ENCODE measurements around the gene RNF5.

The RNF5 gene

DNA sequence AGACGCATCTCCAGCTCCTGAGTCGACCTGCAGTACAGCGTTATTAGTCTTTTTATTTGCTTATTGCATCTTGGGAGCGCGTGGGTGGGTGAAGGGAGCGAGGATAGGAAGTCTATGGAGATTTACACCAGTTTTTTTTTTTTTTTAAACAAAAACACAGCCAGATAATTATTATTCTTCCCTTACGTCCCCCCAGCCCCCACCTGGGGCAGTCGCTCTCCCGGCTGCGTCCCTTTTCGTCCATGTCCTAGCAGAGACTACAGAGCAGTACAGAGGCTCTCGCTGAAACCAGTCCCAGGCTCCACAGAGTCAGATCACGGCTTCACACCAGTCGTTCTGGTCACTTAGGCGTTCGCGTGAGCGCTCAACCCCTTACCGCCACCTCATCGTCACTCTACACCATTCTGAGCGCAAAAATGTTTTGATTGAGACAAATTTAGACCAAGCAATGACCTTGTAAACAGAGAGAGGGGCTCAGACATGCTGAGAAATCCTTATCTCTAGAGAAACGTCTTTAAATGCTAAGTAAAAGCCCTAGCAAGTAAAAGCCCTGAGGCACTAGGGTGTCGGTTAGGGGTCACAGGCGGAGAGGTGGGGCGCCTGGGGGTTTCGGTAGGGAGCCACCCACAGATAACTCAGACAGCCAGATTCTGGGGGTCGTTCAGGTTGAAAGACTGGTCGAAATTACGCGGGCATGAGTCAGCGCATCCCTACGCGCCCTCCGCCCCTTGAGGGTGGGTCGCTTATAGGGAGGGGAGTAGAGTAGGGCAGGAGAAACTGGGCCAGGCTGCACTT, 25.2 kb upstream of the RNF5 start:
- DNase-seq, result no peak

DNA sequence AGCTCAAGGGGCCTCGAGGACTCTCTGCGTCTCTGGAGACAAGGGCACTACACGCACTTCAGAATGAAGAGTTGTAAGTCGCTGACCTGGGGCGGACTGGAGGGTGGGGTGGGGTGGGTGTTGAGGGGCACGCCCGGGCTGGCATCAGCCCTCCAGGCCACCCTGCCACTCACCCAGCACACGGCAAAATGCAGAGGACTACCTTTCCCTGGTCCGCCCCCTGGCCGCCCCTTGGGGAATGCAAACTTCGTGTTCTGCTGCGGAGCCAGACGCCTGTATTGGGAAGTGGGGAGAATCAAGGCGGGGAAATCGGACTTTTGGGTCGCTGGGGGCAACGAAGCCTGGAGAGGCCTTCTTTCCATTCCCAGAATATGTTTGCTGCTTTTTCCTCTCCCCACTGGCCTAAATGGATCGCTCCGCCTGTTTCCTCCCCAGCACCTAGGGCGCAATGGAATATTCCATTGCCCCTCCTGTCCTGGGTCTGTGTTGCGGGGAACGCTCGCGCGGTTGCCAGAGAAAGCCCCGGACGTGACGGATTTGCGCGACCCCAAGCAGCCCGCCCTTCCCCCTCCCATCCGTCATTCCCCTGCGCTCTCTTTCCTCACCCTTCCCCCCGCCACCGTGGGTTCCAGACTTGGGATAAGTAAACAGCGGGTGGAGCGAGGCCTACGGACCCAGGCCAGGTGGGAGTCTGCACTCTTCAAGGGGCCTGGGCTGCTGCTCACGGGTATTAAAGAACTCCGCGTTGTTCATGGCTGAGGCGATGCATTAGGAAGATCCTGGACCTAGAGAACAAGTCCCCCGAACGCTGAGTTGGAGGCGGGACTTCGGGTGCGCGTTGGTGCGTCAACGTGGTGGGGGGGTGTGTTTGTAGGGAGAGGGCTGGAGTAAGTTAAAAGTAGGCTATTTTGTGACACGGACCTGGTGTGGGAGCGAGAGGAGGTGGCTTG, 24.4 kb upstream of the RNF5 start, which contains the start of gene PPT2:
Gene PPT2 (plus strand): TSS at position 578 of the 950 bp plus-strand sequence. CDS start 454 bp downstream, outside the sequence.
- peak; percentile 67 for DNase-seq

DNA sequence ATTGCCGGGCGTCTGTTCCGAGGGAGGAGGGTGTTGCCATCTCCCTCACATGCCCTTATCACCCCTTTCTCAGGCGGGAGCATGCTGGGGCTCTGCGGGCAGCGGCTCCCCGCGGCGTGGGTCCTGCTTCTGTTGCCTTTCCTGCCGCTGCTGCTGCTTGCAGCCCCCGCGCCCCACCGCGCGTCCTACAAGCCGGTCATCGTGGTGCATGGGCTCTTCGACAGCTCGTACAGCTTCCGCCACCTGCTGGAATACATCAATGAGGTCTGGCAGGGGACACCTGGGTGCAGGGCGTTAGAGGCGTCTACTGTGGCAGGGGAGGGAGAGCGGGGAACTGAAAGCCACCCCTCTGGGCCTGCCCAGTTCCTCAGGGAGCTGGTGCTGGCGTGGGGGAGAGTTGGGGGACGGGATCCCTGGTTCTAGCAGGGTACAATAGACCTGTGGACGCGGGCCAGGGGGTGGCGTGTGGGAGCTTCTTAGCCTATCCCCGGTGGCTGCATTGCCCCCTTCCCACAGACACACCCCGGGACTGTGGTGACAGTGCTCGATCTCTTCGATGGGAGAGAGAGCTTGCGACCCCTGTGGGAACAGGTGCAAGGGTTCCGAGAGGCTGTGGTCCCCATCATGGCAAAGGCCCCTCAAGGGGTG, 23.6 kb upstream of the RNF5 start:
- DNase-seq, result peak; percentile 66

DNA sequence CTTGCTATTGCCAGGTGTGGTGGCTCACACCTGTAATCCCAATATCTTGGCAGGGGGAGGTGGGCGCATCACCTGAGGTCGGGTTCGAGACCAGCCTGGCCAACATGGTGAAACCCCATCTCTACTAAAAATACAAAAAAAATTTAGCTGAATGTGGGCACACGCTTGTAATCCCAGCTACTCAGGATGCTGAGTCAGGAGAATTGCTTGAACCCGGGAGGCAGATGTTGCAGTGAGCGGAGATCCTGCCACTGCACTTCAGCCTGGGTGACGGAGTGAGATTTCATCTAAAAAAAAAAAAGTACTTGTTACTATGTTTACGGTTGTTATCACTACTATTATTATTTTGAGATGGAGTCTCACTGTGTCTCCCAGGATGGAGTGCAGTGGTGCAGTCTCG, 21.3 kb upstream of the RNF5 start:
- DNase-seq, result no peak

DNA sequence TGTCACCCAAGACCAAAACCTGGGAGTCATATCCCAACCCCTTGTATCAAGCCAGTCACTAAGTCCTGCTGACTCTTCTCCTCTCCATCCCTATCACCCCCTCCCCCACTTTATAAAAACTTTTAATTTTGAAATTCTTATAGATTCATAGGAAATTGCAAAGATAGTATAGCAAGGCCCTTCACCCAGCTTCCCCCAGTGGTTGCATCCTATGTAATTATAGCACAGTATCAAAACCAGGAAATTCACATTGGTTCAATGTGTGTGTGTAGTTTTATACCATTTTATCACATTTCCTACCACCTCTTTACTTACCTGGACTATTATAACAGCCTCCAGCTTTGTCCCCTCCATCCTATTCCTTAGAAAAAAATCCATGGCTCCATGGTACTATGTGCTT, 20.2 kb upstream of the RNF5 start:
- no peak for DNase-seq

DNA sequence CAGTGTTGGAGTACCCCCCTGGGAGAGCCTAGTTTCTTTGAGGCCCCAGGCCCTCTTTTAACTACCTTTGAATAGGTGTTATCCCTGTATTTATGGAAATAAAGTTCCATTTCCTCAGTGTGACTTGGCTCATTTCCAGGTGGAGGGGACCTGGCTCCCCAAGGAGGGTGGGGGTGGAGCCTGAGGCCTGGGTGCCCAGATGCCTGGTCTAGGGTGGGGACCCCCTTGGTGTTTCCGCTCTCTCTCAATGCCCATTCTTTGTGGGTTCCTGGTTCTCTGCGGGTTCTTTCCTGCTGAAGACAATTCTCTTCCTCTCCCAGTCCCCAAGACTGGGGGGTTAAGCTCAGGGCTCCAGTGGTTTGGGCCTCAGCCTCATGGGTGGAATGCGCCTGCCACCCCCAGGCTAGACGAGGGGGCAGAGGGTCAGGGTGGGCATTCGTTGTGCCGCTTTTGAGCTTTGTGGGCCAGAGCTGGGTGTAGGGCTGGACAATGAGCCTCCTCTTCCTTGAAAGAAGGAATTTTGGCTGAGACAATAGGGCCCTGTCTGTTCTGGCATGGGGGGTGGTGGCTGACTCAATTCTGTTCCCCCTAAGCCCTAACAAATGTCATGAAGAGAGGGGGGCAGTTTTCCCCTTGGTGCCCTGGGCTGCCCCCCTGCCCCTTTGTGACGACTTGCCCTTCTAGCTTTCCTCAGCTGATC, 14.5 kb upstream of the RNF5 start:
- DNase-seq, result no peak

DNA sequence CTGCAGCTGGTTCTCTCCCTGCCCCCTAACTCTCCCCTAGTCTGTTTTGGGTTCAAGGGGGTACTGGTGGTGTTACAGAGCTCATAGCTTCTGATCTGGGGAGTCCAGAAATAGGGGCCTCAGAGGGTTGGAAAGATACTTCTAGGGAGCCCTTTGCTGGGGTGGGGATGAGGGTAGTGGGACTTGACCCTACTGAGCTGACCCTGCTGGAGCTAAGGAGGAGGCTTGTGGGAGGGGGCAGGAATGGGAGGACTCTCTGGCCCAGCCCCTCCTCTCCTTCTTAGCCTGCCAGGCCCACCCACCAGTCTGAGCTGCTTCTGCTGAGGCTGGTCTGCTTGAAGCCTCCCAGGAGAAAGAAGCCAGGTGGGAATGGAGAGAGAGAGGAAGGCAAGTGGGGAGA, 13.9 kb upstream of the RNF5 start, which contains the start of gene EGFL8:
Gene EGFL8 (plus strand): TSS at position 301 of the 400 bp plus-strand sequence. CDS start 1,571 bp downstream, outside the sequence.
- DNase-seq, result no peak

DNA sequence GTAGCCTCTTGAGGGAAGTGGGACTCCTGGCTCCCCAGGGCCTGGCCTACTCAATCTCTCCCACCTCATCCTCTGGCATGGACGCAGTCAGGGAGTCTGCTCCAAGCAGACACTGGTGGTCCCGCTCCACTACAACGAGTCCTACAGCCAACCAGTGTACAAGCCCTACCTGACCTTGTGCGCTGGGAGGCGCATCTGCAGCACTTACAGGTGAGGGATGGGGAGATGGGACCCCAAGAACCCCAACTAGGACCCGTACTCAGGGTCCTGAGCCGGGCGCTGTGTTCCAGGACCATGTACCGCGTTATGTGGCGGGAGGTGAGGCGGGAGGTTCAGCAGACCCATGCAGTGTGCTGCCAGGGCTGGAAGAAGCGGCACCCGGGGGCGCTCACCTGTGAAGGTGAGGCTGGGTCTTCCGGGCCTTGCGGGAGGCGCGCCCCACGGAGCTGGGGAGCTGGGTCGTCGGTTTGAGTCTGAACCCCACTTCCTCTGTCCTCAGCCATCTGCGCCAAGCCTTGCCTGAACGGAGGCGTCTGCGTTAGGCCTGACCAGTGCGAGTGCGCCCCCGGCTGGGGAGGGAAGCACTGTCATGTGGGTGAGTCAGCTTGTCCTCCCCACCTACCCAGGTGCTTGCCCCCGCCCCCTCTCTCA, 11.7 kb upstream of the RNF5 start:
- DNase-seq, result no peak

DNA sequence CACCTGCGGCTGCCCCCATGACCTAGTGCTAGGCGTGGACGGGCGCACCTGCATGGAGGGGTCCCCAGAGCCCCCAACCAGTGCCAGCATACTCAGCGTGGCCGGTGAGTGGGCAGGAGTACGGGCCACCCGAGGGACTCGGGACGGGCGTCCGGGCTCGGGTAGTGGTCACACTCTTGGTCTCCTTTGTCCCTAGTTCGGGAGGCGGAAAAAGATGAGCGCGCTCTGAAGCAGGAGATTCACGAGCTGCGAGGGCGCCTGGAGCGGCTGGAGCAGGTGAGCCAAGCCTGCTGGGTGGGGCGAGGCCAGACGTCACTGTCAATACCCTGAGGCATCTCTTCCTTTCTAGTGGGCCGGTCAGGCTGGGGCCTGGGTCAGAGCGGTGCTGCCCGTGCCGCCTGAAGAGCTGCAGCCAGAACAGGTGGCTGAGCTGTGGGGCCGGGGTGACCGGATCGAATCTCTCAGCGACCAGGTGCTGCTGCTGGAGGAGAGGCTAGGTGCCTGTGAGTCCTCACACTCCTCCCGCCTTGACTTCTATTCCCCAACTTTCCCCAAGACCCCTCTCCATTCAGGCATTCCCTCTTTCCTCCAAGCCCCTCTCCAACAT, 10.9 kb upstream of the RNF5 start:
- no peak for DNase-seq

DNA sequence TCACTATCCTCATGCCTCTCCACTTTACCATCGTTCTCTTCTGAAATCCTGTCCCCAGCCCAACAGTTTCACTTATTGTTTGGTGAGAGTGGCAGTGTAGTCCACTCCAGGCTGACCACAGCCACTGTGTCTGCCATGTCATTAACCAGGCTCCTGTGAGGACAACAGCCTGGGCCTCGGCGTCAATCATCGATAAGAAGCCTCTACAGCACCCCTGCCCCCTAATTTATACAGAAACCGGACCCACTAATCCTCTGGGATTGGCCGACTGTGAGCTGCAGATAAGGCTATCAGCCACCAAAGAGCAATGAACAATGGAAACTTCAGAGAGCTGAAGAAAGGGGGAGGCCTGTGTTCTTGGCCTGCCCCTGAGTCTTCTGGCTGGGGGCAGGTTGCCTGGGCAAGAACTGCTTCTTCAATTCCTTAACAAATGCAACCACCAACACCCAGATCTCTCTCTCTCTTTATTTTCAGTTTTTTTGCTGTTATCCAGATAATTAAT, 10.4 kb upstream of the RNF5 start:
- DNase-seq, result no peak

DNA sequence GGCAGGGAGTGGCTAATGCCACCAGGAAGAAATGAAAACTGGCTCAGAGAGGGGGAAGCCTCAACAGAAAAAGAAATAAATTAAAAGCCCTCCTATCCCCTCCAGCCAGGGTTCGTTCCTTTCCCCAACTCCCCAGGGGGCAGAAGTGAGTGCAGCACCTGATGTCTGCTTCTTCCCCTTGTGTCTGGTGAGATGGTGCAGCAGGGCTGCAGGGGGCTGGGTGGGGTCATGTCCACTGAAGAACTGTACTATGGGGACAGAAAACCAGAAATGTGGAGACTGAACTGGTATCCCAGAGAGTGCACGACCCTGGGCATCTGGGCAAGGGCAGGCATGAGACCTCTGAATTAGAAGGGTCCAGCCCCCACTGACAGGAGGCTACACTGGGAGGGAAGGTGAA, 9.9 kb upstream of the RNF5 start:
- no peak for DNase-seq

DNA sequence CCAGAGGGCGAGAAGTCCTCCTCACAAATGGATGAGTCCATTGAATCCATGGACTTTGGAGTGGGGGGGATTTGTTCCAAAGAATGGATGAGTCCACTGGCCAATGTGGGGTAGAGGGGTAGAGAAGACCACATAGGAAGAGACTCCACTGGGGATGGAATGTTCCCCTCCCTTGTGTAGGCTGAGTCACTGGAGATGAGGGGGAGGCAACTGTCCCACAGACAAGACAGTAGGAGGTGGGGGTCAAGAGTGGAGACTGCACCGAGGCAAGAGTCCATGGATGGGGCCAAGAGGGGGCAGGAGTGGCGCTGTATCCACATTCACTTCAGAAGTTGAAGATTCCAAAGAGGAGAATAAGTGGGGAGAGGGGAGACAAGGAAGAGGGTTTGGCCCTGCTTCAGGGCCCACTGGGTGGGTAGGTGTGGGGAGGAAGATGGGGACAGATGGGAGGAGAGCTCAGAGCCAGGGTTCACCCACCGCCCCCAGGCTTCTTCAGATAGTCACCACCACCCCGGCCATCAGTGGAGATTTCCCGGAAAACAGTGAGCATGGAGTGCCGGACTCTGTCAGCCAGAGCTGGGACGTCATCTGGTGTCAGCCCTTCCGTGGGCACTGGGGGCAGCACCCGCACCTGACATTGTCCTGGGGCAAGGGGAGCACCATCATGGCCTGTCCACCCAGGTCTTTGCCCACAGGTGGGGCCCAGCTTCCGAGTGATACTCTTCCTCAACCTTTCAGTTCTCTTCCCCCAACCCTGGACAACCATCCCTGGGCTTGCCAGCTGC, 9.2 kb upstream of the RNF5 start:
- DNase-seq, result no peak

DNA sequence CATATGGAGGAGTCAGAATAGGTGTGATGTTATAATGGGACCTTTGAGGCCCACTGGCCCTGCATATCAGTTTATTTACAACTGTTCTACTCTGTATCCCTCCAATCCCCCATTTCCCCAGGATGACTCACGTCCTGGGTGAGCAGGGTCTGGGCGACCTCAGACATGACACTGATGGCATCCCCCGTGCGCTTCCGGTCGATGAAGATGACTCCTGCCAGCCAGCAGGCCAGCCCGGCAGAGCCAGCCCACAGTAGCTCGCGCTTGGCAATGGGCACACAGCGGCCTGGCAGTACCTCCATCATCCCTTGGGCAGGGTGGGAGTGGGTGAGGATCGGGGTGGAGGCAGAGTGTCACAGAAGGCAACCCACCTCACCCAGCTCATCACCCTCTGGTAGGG, 7.9 kb upstream of the RNF5 start:
- no peak for DNase-seq

DNA sequence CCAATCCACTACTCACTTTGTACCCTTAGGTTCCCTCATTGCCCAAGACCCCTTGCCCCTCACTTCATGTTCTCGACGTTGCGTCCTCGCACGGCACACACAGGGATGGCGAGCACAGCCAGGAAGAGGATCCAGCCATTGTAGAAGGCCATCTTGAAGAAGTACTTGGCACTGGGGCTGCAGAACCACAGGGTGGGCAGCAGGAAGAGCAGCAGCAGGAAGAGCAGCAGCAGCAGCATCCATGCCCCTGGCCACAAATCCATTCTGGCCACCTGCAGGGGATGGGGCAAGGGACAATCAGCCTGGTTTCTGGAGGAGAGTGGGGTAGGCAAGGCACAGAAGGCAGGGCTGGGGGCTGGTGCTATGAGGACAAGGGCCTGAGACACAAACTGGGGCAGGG, 7.0 kb upstream of the RNF5 start:
- DNase-seq, result no peak

DNA sequence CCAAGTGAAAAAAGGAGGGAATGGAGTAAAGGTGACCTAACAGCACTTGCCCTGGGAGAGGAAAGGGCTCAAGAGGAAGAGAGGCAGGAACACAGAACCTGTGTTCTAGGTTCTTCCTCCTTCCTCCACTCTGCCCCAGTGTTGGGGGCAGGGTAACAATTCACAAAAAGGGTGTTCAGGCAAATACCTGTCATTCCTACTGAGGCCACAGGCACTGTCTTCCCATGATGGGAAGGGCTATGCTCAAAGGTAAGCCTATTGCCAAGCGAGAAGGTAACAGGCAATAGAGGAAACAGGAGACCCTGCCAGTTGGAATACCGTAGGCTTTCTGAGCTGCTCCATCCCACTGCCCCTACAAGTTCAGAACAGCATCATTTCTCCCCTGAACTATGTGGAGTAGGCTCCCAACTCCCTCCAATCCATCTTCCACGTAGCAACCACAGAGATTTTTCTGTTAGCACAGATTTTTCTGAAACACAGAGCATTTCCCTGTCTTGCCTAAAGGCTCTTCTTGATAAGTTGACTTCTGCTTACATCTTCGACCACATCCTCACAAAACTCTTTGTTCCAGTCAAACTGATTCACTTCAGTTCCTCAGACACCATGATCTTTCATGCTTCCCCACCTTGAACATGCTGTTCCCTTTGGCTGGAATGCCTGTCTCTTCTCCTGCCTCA, 5.0 kb upstream of the RNF5 start:
- no peak for DNase-seq

DNA sequence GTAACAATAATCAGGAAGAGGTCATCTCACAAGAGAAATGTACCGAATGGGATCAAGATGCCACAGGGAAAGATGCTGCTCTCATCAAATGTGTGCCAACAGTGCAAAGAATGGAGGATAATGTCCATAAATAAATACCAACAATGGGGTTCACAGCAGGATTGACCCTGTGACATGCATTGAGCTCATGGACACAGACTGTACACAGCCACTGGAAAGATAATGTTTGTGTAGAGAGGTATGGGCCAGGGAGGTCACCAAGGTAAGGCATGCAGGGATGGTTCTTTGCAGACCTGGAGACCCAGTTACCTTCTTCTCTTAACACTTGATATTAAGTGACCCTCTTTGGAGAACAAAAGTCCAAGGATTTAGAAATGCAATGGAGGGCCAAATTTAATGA, 3.8 kb upstream of the RNF5 start:
- no peak for DNase-seq

DNA sequence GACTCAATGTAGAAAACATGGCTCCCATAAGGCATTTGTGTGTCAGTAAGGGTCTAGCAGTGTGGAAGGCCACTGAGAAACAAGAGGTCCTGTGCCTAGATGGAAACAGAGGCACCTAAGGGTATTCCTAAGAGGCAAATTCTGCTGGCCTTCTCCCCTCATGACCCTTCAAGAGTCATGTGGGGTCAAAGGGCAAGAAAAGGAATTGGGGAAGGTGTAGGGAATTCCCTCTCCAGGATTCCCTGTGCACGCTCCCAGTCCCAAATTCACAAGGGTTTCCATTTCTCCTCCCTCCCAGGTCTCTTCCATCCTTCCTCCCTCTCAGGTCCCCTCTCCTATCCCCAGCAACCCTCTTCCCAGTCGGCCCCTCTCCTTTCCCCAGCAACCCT, 2.9 kb upstream of the RNF5 start:
- DNase-seq, result no peak

DNA sequence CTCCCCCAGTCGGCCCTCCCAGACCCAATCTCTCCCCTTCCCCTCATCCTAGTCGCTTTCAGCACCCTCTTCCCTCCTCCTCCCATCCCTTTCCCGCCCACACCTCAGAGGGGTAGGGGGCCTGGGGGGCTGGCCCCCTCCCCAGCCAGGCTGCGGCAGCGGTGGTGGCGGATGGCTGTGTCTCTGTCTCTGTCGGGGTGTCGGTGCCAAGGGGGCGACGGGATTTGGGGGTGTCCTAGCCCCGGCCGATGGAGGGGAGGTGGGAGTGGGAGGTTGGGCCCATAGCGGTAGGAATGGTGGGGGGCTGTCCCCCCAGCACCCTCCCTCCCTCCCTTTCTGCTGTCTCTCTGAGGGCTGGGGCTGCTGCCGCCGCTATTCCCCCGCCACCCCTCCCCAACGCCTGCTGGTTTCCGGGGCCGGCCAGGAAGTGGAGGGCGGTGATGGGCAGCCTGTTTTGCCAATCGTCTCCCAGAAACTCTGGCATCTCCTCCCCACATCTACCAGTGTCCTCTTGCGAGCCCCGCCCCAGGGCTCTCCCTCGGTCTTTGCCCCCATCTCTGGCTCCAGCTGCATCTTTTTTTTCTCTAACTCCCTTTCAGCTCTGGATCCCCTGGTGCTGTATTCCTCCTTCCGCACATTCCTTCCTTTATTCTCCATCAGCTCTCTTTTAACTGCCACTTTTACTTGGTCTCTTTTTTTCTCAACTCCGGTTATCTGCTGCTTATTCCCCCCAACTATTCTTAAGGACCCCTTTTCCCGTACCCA, 2.3 kb upstream of the RNF5 start, which contains the start of gene AGPAT1:
Gene AGPAT1 (minus strand): TSS at position 374 of the 765 bp plus-strand sequence. CDS start 4,588 bp downstream, outside the sequence.
- peak; percentile 98 for DNase-seq

Data from activated CD4-positive, alpha-beta T cell treated with anti-CD3 and anti-CD28 coated beads, Interleukin-2, Interleukin-6, amounts not matched to agents 100 ng/mL and 50 ng/mL, durations not matched to agents 16 hours and 8 hours (primary cell).